Measurements from ENCODE around the gene SNAI1. TPM values are rescaled to one million over a fixed set of nuclear protein-coding genes. Genes with fewer than 3 reads are reported as not detected.

The SNAI1 gene
- total RNA-seq, 3 donors from 2014 or later, result 0.80 to 5.0 (median 4.3) TPM

DNA sequence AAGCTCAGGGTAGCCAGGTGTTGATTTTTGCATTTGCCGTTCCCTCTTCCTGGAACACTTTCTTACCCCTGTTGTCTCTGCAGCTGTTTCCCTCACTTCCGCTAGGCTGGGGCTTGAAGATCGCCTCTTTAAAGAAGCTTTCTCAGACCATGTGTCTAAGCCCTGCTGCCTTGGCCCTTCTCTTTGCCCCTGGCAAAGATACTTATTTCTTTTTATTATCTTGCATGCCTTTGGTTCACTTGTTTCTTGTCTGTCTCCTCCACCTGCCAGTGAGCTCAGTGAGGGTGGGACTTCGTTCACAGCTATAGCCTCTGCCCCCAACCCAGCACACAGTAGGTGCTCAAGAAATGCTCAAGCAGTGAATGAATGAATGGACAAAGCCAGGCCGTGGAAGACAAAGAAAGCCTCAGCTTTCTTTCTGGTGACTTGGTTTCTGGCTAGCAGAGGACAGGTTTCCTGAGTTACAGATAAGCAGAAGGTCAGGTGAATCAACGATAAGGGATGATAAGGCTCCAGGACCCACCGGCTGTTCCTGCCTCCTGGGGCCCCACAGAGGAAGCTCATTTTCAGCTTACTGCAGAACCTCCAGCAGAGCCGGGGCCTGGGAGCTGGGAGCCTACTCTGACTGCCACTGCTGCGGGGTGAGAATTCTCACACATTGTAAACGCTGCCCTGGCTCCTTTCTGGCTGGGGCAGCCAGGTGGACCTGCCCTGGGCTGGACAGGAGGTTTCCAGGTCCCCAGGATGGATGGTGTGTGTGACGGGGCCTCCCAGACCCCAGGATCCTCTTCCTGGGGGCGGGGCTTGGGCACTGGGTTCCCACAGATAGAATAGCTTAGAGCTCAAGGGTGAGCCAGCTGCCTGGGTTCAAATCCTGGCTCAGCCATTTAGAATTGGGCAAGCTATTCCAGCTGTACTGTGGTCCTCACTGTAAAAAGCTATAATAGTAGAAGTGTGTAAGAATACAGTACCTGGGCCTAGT lies 29.8 kb downstream of the SNAI1 start:
- Histone ChIP-seq H3K4me1 (no peaks in the 10 kb centered on the region), H3K4me3 (no peak overlapping the region), H3K27ac (no peak overlapping the region), H3K27me3 (no peaks in the 10 kb centered on the region), H3K36me3 (no peaks in the 10 kb centered on the region), H3K9me3 (no peaks in the 10 kb centered on the region)
- no peak for TF ChIP-seq POLR2AphosphoS5 (IDR thresholded peaks at IDR 0.05)
- DNase-seq (ENCODE audit: low spot score in 2 of 2), result no peak
- intact Hi-C loops (cut with DNase I; ENCODE audit: low total_unique reads), result no loop called here

DNA sequence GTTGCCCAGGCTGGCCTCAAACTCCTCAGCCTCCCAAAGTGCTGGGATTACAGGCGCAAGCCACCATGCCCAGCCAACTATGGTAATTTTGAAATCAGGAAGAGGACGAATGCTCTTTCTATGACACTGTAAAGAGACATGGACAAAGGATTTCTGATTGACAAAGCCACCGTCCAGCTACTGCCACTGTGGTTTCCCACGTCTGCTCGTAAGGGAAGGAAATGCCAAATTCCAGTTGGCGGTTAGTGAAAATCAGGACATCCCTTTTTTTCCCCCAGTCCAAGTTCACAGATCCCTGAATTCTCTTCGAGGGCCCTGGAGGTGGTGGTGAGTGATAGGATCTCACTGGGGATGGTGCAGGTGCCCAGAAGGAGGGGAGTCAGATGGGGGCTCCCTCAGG lies 31.2 kb downstream of the SNAI1 start:
- Histone ChIP-seq H3K4me3 (no peak overlapping the region), H3K27me3 (no peaks in the 10 kb centered on the region), H3K4me1 (peaks cover 0 to 4% of the 10 kb centered on the region in 2 donors), H3K36me3 (no peaks in the 10 kb centered on the region), H3K27ac (no peak overlapping the region), H3K9me3 (no peaks in the 10 kb centered on the region)
- intact Hi-C loops (cut with DNase I; ENCODE audit: low total_unique reads), result no loop called here
- no peak for TF ChIP-seq POLR2AphosphoS5 (IDR thresholded peaks at IDR 0.05)
- TF ChIP-seq POLR2A (IDR thresholded peaks at IDR 0.05), result no peak
- TF ChIP-seq, protein P1, sequence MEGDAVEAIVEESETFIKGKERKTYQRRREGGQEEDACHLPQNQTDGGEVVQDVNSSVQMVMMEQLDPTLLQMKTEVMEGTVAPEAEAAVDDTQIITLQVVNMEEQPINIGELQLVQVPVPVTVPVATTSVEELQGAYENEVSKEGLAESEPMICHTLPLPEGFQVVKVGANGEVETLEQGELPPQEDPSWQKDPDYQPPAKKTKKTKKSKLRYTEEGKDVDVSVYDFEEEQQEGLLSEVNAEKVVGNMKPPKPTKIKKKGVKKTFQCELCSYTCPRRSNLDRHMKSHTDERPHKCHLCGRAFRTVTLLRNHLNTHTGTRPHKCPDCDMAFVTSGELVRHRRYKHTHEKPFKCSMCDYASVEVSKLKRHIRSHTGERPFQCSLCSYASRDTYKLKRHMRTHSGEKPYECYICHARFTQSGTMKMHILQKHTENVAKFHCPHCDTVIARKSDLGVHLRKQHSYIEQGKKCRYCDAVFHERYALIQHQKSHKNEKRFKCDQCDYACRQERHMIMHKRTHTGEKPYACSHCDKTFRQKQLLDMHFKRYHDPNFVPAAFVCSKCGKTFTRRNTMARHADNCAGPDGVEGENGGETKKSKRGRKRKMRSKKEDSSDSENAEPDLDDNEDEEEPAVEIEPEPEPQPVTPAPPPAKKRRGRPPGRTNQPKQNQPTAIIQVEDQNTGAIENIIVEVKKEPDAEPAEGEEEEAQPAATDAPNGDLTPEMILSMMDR (IDR thresholded peaks at IDR 0.05), result no peak
- no peak for DNase-seq (ENCODE audit: low spot score in 2 of 2)

DNA sequence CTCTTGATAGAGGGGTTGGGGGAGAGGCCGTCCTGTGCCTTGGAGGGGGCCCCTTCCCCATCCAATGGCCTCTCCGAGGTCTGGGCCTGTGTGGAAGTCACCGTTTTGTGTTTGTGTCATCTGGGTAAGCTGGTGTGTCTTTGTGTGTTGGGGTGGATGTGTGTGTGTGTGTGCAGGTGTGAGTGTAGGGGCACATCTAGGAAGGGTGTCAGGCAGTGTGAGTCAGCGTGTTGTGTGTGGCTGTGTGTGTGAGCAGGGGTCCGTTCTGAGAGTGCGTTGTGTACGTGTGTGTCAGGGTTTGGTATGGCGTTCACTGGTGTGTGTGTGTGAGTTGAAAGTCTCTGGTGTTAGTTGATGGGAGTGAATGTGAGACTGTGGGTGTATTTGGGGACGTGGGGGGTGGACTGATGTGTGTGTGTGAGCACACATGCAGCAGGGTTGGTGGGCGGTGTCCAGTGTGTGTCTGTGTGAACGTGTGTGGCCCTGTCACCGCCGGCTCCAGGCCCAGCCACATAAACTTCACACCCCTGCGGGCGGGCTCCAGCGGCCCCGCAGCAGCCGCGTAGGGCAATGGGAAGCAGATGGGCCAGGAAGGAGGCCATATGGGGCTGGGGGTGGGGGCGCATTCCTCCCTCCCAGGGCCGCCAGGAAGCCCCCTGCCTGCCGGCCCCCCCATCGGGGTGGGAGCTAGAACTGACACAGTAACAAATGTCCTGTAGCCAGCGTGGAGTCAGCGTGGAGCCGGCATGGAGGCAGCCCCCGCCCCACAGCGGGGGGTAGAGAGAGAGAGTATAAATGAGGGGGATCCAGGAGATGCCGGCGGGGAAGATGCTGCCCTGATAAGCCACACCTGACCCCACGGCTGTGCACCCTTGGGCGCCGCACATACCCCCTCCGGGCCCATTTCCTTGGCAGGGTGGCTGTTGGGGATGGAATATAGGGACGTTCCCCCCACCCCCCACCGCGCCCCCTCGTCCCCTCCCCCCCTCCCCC lies 32.1 kb downstream of the SNAI1 start:
- no peak overlapping the region for H3K4me3 ChIP-seq
- H3K27ac ChIP-seq, result no peak overlapping the region
- no peak for DNase-seq (ENCODE audit: low spot score in 2 of 2)
- H3K27me3 ChIP-seq, result no peaks in the 10 kb centered on the region
- TF ChIP-seq, protein P1 (IDR thresholded peaks at IDR 0.05), result no peak
- TF ChIP-seq POLR2A (IDR thresholded peaks at IDR 0.05), result no peak
- TF ChIP-seq POLR2AphosphoS5 (IDR thresholded peaks at IDR 0.05), result no peak
- no peaks in the 10 kb centered on the region for H3K9me3 ChIP-seq
- H3K4me1 ChIP-seq, result peaks cover 0 to 4% of the 10 kb centered on the region in 2 donors
- intact Hi-C loops (cut with DNase I; ENCODE audit: low total_unique reads), result no loop called here
- no peaks in the 10 kb centered on the region for H3K36me3 ChIP-seq

DNA sequence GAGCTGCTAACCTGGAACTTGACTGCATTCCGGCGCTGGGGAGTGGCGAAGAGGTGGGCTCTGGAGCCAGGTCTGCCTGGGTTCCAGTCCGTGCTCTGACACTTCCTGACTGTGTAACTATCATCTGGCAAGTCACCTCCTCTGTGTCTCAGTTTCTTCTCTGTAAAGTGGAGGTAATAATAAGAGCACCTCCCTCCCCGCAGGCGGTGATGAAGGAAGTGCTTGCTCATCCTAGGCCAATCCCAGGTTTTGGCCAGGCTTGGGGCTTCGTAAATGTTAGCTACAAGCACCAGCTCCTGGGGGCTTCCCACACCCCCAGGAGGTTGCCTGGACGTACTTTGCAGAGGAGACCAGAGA lies 32.8 kb downstream of the SNAI1 start:
- H3K27ac ChIP-seq, result peak overlapping the region in 1 of 2 donors; percentile 44
- intact Hi-C loops (cut with DNase I; ENCODE audit: low total_unique reads), result no loop called here
- no peak for DNase-seq (ENCODE audit: low spot score in 2 of 2)
- H3K27me3 ChIP-seq, result no peaks in the 10 kb centered on the region
- peaks cover 0 to 4% of the 10 kb centered on the region in 2 donors for H3K4me1 ChIP-seq
- H3K4me3 ChIP-seq, result no peak overlapping the region
- H3K36me3 ChIP-seq, result no peaks in the 10 kb centered on the region
- TF ChIP-seq, protein P1 (IDR thresholded peaks at IDR 0.05), result no peak
- no peak for TF ChIP-seq POLR2AphosphoS5 (IDR thresholded peaks at IDR 0.05)
- no peak for TF ChIP-seq POLR2A (IDR thresholded peaks at IDR 0.05)
- H3K9me3 ChIP-seq, result no peaks in the 10 kb centered on the region

DNA sequence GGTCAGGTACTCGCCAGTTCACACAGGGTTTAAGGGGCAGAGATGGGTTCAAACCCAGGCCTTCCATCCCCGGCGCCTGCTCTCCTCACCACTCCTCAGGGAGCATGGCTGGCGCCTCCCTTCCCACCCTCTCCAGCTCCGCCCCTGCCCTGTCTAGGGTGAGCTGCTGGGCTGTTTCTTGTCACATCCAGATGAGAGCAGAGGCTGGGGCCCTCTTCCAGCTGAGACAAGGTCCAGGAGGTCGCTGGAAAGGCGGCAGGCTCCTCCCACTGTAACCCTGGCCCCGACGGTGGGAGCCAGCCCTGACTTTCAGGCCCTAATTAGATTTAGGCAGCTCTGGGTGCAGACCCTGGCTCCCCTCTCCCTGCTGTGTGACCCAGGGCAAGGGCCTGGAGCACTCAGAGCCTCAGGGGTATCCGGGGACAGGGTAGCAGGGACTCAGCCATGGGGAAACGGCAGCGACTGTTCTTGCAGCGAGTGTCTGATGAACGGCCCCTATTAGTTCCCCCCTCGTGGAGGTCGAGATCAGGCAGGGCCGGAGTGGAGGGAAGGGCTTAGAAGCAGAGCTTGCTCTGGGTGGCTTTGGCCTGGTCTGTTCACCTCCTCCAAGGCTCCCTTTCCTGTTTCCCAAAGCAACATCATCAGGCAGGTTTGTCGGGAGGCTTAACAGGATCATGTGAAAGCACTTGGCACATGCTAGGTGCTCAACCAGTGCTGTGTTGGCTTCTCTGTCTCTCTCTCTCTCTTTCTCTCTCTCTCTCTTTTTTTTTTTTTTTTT lies 33.4 kb downstream of the SNAI1 start:
- TF ChIP-seq, protein P1 (IDR thresholded peaks at IDR 0.05), result no peak
- TF ChIP-seq POLR2AphosphoS5 (IDR thresholded peaks at IDR 0.05) (no peak), POLR2A (IDR thresholded peaks at IDR 0.05) (no peak)
- H3K4me3 ChIP-seq, result no peak overlapping the region
- H3K4me1 ChIP-seq, result peaks cover 0 to 4% of the 10 kb centered on the region in 2 donors
- intact Hi-C loops (cut with DNase I; ENCODE audit: low total_unique reads), result no loop called here
- no peak for DNase-seq (ENCODE audit: low spot score in 2 of 2)
- no peaks in the 10 kb centered on the region for H3K36me3 ChIP-seq
- no peaks in the 10 kb centered on the region for H3K9me3 ChIP-seq
- no peaks in the 10 kb centered on the region for H3K27me3 ChIP-seq
- H3K27ac ChIP-seq, result peak overlapping the region in 1 of 2 donors; percentile 44

Measured in breast epithelium (tissue), 4 donors.